Stimulated activated CD8-positive, alpha-beta memory T cell treated with anti-CD3 and anti-CD28 coated beads, Interleukin-4, amount 100 ng/mL, for 1 hour (primary cell): Measurements from ENCODE around the gene TCF23.
"Not testable (repeated sequence)": the region's sequence is repeated elsewhere in the genome, so short reads cannot be mapped to it uniquely, and the experiment has no call there.

ENCODE experiments used
- DNase-seq, 2 donors: peaks; one replicate each; pipeline ENCODE4 v3.0.0-alpha.2; 2020; ENCODE audit warnings: low read depth in 2 of 2, low spot score in 1 of 2

Gene TCF23

GRCh38 chr2:27186613-27187345 is 38.0 kb downstream of the TCF23 start:
- DNase-seq = no peak

- DNase-seq = no peak
Measured at GRCh38 chr2:27189989-27190388, 41.2 kb downstream of the TCF23 start.

- no peak for DNase-seq
Measured at GRCh38 chr2:27191070-27191829, 42.4 kb downstream of the TCF23 start.

GRCh38 chr2:27194538-27195354 is 45.9 kb downstream of the TCF23 start:
- DNase-seq = no peak

GRCh38 chr2:27195799-27196198 is 47.0 kb downstream of the TCF23 start:
- not testable (repeated sequence) for DNase-seq

- not testable (repeated sequence) for DNase-seq
Measured at GRCh38 chr2:27198068-27198467, 49.3 kb downstream of the TCF23 start.

- no peak for DNase-seq
Measured at GRCh38 chr2:27198627-27199026, 49.8 kb downstream of the TCF23 start.

- DNase-seq = no peak
Measured at GRCh38 chr2:27199241-27199640, 50.4 kb downstream of the TCF23 start.

GRCh38 chr2:27201675-27202074 is 52.9 kb downstream of the TCF23 start:
- DNase-seq = no peak

GRCh38 chr2:27202854-27203253 is 54.0 kb downstream of the TCF23 start:
- no peak for DNase-seq

GRCh38 chr2:27203741-27204140 is 54.9 kb downstream of the TCF23 start:
- no peak for DNase-seq

GRCh38 chr2:27204566-27204965 is 55.8 kb downstream of the TCF23 start:
- DNase-seq = no peak

GRCh38 chr2:27205206-27205605 is 56.4 kb downstream of the TCF23 start:
- DNase-seq = no peak

GRCh38 chr2:27206346-27206745 is 57.5 kb downstream of the TCF23 start:
- no peak for DNase-seq
